Measurements from ENCODE around the gene SLC6A12. TPM values are rescaled to one million over a fixed set of nuclear protein-coding genes. Genes with fewer than 3 reads are reported as not detected.

The SLC6A12 gene
- total RNA-seq, 1 donor, result not detected

- no peak for DNase-seq (ENCODE audit: insufficient read length, low spot score, missing footprints)
- no peaks in the 10 kb centered on the region for H3K4me1 ChIP-seq (ENCODE audit: insufficient read depth, low read length)
- H3K27ac ChIP-seq (ENCODE audit: low read depth, low read length), result no peak overlapping the region
- H3K36me3 ChIP-seq (ENCODE audit: insufficient read depth, low read length), result no peaks in the 10 kb centered on the region
- no peak for TF ChIP-seq CTCF (IDR thresholded peaks at IDR 0.05; ENCODE audit: extremely low read depth, low read depth, low read length)
- no peak overlapping the region for H3K4me2 ChIP-seq (ENCODE audit: insufficient read depth, low read length)
- no peaks in the 10 kb centered on the region for H3K79me2 ChIP-seq (ENCODE audit: insufficient read depth, low read length)
- H3K27me3 ChIP-seq (ENCODE audit: insufficient read depth, low read length), result peaks cover 75% of the 10 kb centered on the region
- H3K9me3 ChIP-seq (ENCODE audit: low read depth, low read length), result no peaks in the 10 kb centered on the region
- H3K4me3 ChIP-seq (ENCODE audit: insufficient read depth, low read length), result no peak overlapping the region
- H2AFZ ChIP-seq (ENCODE audit: low read length), result no peak overlapping the region
- H4K20me1 ChIP-seq (ENCODE audit: insufficient read depth, low read length), result no peaks in the 10 kb centered on the region
Measured at GRCh38 chr12:211639-212414, 2.1 kb downstream of the SLC6A12 start.

- peaks cover 78% of the 10 kb centered on the region for H3K27me3 ChIP-seq (ENCODE audit: insufficient read depth, low read length)
- H3K4me1 ChIP-seq (ENCODE audit: insufficient read depth, low read length), result no peaks in the 10 kb centered on the region
- H3K4me2 ChIP-seq (ENCODE audit: insufficient read depth, low read length), result no peak overlapping the region
- no peak for DNase-seq (ENCODE audit: insufficient read length, low spot score, missing footprints)
- no peak overlapping the region for H3K27ac ChIP-seq (ENCODE audit: low read depth, low read length)
- no peaks in the 10 kb centered on the region for H3K9me3 ChIP-seq (ENCODE audit: low read depth, low read length)
- TF ChIP-seq CTCF (IDR thresholded peaks at IDR 0.05; ENCODE audit: extremely low read depth, low read depth, low read length), result no peak
- no peaks in the 10 kb centered on the region for H4K20me1 ChIP-seq (ENCODE audit: insufficient read depth, low read length)
- no peaks in the 10 kb centered on the region for H3K36me3 ChIP-seq (ENCODE audit: insufficient read depth, low read length)
- no peak overlapping the region for H3K4me3 ChIP-seq (ENCODE audit: insufficient read depth, low read length)
- no peaks in the 10 kb centered on the region for H3K79me2 ChIP-seq (ENCODE audit: insufficient read depth, low read length)
- no peak overlapping the region for H2AFZ ChIP-seq (ENCODE audit: low read length)
Measured at GRCh38 chr12:211142-211465, 2.9 kb downstream of the SLC6A12 start.

- Histone ChIP-seq H3K79me2 (ENCODE audit: insufficient read depth, low read length) (no peaks in the 10 kb centered on the region), H3K27me3 (ENCODE audit: insufficient read depth, low read length) (peaks cover 77% of the 10 kb centered on the region), H3K4me2 (ENCODE audit: insufficient read depth, low read length) (no peak overlapping the region), H3K4me1 (ENCODE audit: insufficient read depth, low read length) (no peaks in the 10 kb centered on the region), H3K27ac (ENCODE audit: low read depth, low read length) (no peak overlapping the region), H3K4me3 (ENCODE audit: insufficient read depth, low read length) (no peak overlapping the region), H3K9me3 (ENCODE audit: low read depth, low read length) (no peaks in the 10 kb centered on the region), H3K36me3 (ENCODE audit: insufficient read depth, low read length) (no peaks in the 10 kb centered on the region), H4K20me1 (ENCODE audit: insufficient read depth, low read length) (no peaks in the 10 kb centered on the region), H2AFZ (ENCODE audit: low read length) (no peak overlapping the region)
- no peak for DNase-seq (ENCODE audit: insufficient read length, low spot score, missing footprints)
- no peak for TF ChIP-seq CTCF (IDR thresholded peaks at IDR 0.05; ENCODE audit: extremely low read depth, low read depth, low read length)
Measured at GRCh38 chr12:210277-211141, 3.4 kb downstream of the SLC6A12 start.

GRCh38 chr12:209851-210250, 4.1 kb downstream of the SLC6A12 start:
- Histone ChIP-seq H3K4me2 (ENCODE audit: insufficient read depth, low read length) (no peak overlapping the region), H3K9me3 (ENCODE audit: low read depth, low read length) (no peaks in the 10 kb centered on the region), H3K4me1 (ENCODE audit: insufficient read depth, low read length) (no peaks in the 10 kb centered on the region), H2AFZ (ENCODE audit: low read length) (no peak overlapping the region), H3K36me3 (ENCODE audit: insufficient read depth, low read length) (no peaks in the 10 kb centered on the region), H4K20me1 (ENCODE audit: insufficient read depth, low read length) (no peaks in the 10 kb centered on the region), H3K27ac (ENCODE audit: low read depth, low read length) (no peak overlapping the region), H3K79me2 (ENCODE audit: insufficient read depth, low read length) (no peaks in the 10 kb centered on the region), H3K27me3 (ENCODE audit: insufficient read depth, low read length) (peaks cover 77% of the 10 kb centered on the region), H3K4me3 (ENCODE audit: insufficient read depth, low read length) (no peak overlapping the region)
- no peak for DNase-seq (ENCODE audit: insufficient read length, low spot score, missing footprints)
- no peak for TF ChIP-seq CTCF (IDR thresholded peaks at IDR 0.05; ENCODE audit: extremely low read depth, low read depth, low read length)
